ENCODE data around the gene ACACB.

Gene ACACB

GRCh38 chr12:109234012-109234411 lies 117.6 kb downstream of the ACACB start:
- H3K27ac ChIP-seq (ENCODE audit: low read length): no peak overlapping the region
- no peaks in the 10 kb centered on the region for H3K9me3 ChIP-seq (ENCODE audit: control insufficient read depth in 2 of 2, low read length in 2 of 2)
- H3K4me1 ChIP-seq (ENCODE audit: control insufficient read depth, insufficient read depth, low read length): no peaks in the 10 kb centered on the region
- no peak overlapping the region for H3K4me3 ChIP-seq (ENCODE audit: low read length in 2 of 2)
- no peaks in the 10 kb centered on the region for H3K27me3 ChIP-seq (ENCODE audit: control insufficient read depth in 1 of 2, insufficient read depth in 2 of 2, low read length in 2 of 2)
- no peak overlapping the region for H3K9ac ChIP-seq (ENCODE audit: low read length in 2 of 2)
- H3K36me3 ChIP-seq (ENCODE audit: control insufficient read depth in 2 of 2, insufficient read depth in 2 of 2, low read length in 2 of 2): peaks cover 62 to 77% of the 10 kb centered on the region in 2 donors

DNA sequence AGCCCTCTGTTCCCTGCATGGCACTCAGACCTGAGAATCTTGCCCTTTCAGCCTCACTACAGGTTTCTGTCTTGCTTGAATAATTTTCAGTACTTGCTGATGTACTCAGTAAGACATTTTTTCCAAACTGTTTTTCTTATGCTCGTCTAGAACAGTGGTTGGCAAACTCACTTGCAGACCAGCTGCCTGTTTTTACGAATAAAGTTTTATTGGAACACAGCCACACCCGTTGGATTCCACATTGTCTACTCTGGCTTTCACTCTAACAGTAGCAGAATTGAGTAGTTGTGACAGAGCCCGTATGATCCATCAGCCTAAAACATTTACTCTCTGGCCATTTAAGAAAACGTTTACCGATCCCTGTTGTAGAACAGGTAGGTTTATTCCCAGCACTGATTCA lies 119.9 kb downstream of the ACACB start:
- H3K4me1 ChIP-seq (ENCODE audit: control insufficient read depth, insufficient read depth, low read length): no peaks in the 10 kb centered on the region
- peaks cover 74 to 76% of the 10 kb centered on the region in 2 donors for H3K36me3 ChIP-seq (ENCODE audit: control insufficient read depth in 2 of 2, insufficient read depth in 2 of 2, low read length in 2 of 2)
- no peaks in the 10 kb centered on the region for H3K27me3 ChIP-seq (ENCODE audit: control insufficient read depth in 1 of 2, insufficient read depth in 2 of 2, low read length in 2 of 2)
- H3K27ac ChIP-seq (ENCODE audit: low read length): no peak overlapping the region
- H3K9me3 ChIP-seq (ENCODE audit: control insufficient read depth in 2 of 2, low read length in 2 of 2): no peaks in the 10 kb centered on the region
- H3K4me3 ChIP-seq (ENCODE audit: low read length in 2 of 2): no peak overlapping the region
- H3K9ac ChIP-seq (ENCODE audit: low read length in 2 of 2): no peak overlapping the region

DNA sequence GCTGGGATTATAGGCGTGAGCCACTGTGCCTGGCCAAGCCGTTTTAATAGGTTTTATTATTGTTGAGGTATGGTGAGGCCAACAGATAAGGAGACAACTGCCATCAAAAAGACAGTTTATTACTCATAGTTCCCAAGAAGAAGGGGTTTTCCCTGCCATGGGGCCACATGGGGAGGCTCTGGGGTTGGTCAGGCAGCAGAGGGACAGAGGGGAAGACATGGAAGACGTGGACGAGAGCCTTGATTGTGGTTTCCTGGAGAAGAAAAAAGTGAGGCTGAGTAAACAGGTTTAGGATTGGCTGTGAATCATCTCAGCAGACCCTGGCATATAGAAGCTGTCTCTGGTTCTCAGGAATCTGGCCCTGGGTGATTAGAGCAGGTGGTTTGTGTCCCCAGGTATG lies 122.8 kb downstream of the ACACB start:
- Histone ChIP-seq H3K9me3 (ENCODE audit: control insufficient read depth in 2 of 2, low read length in 2 of 2) (no peaks in the 10 kb centered on the region), H3K9ac (ENCODE audit: low read length in 2 of 2) (no peak overlapping the region), H3K4me1 (ENCODE audit: control insufficient read depth, insufficient read depth, low read length) (no peaks in the 10 kb centered on the region), H3K36me3 (ENCODE audit: control insufficient read depth in 2 of 2, insufficient read depth in 2 of 2, low read length in 2 of 2) (peaks cover 72% of the 10 kb centered on the region in 2 donors), H3K27ac (ENCODE audit: low read length) (no peak overlapping the region), H3K27me3 (ENCODE audit: control insufficient read depth in 1 of 2, insufficient read depth in 2 of 2, low read length in 2 of 2) (no peaks in the 10 kb centered on the region), H3K4me3 (ENCODE audit: low read length in 2 of 2) (no peak overlapping the region)

DNA sequence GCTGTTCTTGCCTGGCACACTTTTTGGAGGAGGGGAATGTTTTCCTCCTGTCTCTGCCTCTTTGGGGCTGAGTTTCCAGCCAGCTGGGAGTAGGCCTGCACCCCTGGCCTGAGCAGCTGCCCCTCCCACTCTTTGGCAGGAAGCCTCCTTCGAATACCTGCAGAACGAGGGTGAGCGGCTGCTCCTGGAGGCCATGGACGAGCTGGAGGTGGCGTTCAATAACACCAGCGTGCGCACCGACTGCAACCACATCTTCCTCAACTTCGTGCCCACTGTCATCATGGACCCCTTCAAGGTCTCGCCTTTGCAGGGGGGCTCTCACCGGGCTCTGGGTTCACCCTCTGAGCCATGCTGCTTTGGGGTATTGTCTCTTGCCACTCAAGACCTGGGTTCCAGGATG lies 123.3 kb downstream of the ACACB start:
- Histone ChIP-seq H3K27me3 (ENCODE audit: control insufficient read depth in 1 of 2, insufficient read depth in 2 of 2, low read length in 2 of 2) (no peaks in the 10 kb centered on the region), H3K9ac (ENCODE audit: low read length in 2 of 2) (no peak overlapping the region), H3K4me1 (ENCODE audit: control insufficient read depth, insufficient read depth, low read length) (no peaks in the 10 kb centered on the region), H3K9me3 (ENCODE audit: control insufficient read depth in 2 of 2, low read length in 2 of 2) (no peaks in the 10 kb centered on the region), H3K4me3 (ENCODE audit: low read length in 2 of 2) (no peak overlapping the region), H3K27ac (ENCODE audit: low read length) (no peak overlapping the region), H3K36me3 (ENCODE audit: control insufficient read depth in 2 of 2, insufficient read depth in 2 of 2, low read length in 2 of 2) (peaks cover 74 to 75% of the 10 kb centered on the region in 2 donors)

DNA sequence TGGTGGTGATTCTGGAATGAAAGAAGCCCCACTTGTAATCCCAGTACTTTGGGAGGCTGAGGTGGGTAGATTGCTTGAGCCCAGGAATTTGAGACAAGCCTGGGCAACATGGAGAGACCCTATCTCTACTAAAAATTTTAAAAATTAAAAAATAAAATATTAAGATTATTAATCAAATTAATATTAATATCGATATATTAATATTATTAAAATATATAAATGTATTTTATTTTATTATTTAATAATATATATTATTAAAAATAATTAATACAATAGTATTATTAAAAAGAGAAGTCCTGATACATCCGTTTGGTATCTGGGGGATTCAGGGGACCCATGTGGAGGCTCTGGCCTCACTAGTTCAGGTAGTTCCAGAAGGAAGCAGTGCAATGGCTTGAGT lies 124.0 kb downstream of the ACACB start:
- Histone ChIP-seq H3K36me3 (ENCODE audit: control insufficient read depth in 2 of 2, insufficient read depth in 2 of 2, low read length in 2 of 2) (peaks cover 71 to 73% of the 10 kb centered on the region in 2 donors), H3K4me3 (ENCODE audit: low read length in 2 of 2) (no peak overlapping the region), H3K4me1 (ENCODE audit: control insufficient read depth, insufficient read depth, low read length) (no peaks in the 10 kb centered on the region), H3K9ac (ENCODE audit: low read length in 2 of 2) (no peak overlapping the region), H3K27ac (ENCODE audit: low read length) (no peak overlapping the region), H3K9me3 (ENCODE audit: control insufficient read depth in 2 of 2, low read length in 2 of 2) (no peaks in the 10 kb centered on the region), H3K27me3 (ENCODE audit: control insufficient read depth in 1 of 2, insufficient read depth in 2 of 2, low read length in 2 of 2) (no peaks in the 10 kb centered on the region)

GRCh38 chr12:109241936-109242335 lies 125.5 kb downstream of the ACACB start:
- H3K27me3 ChIP-seq (ENCODE audit: control insufficient read depth in 1 of 2, insufficient read depth in 2 of 2, low read length in 2 of 2): no peaks in the 10 kb centered on the region
- no peak overlapping the region for H3K4me3 ChIP-seq (ENCODE audit: low read length in 2 of 2)
- H3K36me3 ChIP-seq (ENCODE audit: control insufficient read depth in 2 of 2, insufficient read depth in 2 of 2, low read length in 2 of 2): peaks cover 71% of the 10 kb centered on the region in 2 donors
- H3K4me1 ChIP-seq (ENCODE audit: control insufficient read depth, insufficient read depth, low read length): no peaks in the 10 kb centered on the region
- H3K27ac ChIP-seq (ENCODE audit: low read length): no peak overlapping the region
- no peaks in the 10 kb centered on the region for H3K9me3 ChIP-seq (ENCODE audit: control insufficient read depth in 2 of 2, low read length in 2 of 2)
- H3K9ac ChIP-seq (ENCODE audit: low read length in 2 of 2): no peak overlapping the region

DNA sequence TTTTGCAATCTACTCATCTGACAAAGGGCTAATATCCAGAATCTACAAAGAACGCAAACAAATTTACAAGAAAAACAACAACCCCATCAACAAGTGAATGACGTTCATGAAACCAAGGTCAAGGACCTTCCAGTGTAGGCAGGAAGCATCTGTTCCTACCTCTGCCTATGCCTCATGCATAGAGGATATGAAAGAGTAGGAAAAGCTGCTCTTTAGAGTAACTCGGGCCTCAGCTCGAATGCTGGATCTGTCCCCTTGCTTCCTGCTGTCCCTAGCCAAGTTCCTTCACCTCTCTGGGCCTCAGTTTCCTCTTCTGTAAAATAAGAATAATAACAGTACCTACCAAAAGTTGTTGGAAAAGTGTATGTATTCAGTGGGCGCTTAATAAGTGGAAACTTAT lies 127.7 kb downstream of the ACACB start:
- Histone ChIP-seq H3K27ac (ENCODE audit: low read length) (no peak overlapping the region), H3K4me3 (ENCODE audit: low read length in 2 of 2) (no peak overlapping the region), H3K9me3 (ENCODE audit: control insufficient read depth in 2 of 2, low read length in 2 of 2) (no peaks in the 10 kb centered on the region), H3K36me3 (ENCODE audit: control insufficient read depth in 2 of 2, insufficient read depth in 2 of 2, low read length in 2 of 2) (peaks cover 75 to 79% of the 10 kb centered on the region in 2 donors), H3K27me3 (ENCODE audit: control insufficient read depth in 1 of 2, insufficient read depth in 2 of 2, low read length in 2 of 2) (no peaks in the 10 kb centered on the region), H3K9ac (ENCODE audit: low read length in 2 of 2) (no peak overlapping the region), H3K4me1 (ENCODE audit: control insufficient read depth, insufficient read depth, low read length) (no peaks in the 10 kb centered on the region)

GRCh38 chr12:109246221-109246620 lies 129.8 kb downstream of the ACACB start:
- Histone ChIP-seq H3K9ac (ENCODE audit: low read length in 2 of 2) (no peak overlapping the region), H3K4me1 (ENCODE audit: control insufficient read depth, insufficient read depth, low read length) (no peaks in the 10 kb centered on the region), H3K27me3 (ENCODE audit: control insufficient read depth in 1 of 2, insufficient read depth in 2 of 2, low read length in 2 of 2) (no peaks in the 10 kb centered on the region), H3K36me3 (ENCODE audit: control insufficient read depth in 2 of 2, insufficient read depth in 2 of 2, low read length in 2 of 2) (peaks cover 70 to 75% of the 10 kb centered on the region in 2 donors), H3K27ac (ENCODE audit: low read length) (no peak overlapping the region), H3K9me3 (ENCODE audit: control insufficient read depth in 2 of 2, low read length in 2 of 2) (no peaks in the 10 kb centered on the region), H3K4me3 (ENCODE audit: low read length in 2 of 2) (no peak overlapping the region)

DNA sequence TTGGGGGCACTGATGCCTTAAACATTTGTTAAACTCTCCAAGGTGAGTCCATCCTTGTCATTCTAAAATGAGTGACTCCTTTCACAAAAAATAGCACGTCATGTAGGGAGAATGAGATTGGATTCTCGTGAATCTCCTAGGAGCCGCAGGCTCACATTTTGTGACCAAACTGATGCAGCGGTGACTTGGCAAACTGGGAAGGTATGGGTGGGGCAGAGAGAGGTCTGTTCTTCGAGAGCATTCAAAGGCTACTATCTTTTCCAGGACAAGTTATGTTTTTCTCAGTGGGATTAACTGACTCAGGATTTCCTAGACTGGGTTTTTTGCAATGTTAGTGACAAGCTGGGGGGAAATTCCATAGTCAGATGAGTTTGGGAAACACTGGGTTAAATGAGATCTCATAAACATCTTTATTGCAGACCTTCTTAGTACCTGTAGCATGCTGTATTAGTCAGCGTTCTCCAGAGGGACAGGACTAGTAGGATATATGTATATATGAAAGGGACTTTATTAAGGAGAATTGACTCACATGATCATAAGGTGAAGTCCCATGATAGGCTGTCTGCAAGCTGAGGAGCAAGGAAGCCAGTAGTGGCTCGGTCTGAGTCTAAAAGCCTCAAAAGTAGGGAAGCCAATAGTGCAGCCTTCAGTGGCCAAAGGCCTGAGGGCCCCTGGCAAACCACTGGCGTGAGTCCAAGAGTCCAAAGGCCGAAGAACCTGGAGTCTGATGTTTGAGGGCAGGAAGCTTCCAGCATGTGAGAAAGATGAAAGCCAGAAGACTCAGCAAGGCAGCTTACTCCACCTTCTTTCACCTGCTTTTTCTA lies 131.7 kb downstream of the ACACB start:
- Histone ChIP-seq H3K4me3 (ENCODE audit: low read length in 2 of 2) (no peak overlapping the region), H3K27ac (ENCODE audit: low read length) (no peak overlapping the region), H3K4me1 (ENCODE audit: control insufficient read depth, insufficient read depth, low read length) (no peaks in the 10 kb centered on the region), H3K27me3 (ENCODE audit: control insufficient read depth in 1 of 2, insufficient read depth in 2 of 2, low read length in 2 of 2) (no peaks in the 10 kb centered on the region), H3K36me3 (ENCODE audit: control insufficient read depth in 2 of 2, insufficient read depth in 2 of 2, low read length in 2 of 2) (peaks cover 67 to 72% of the 10 kb centered on the region in 2 donors), H3K9me3 (ENCODE audit: control insufficient read depth in 2 of 2, low read length in 2 of 2) (no peaks in the 10 kb centered on the region), H3K9ac (ENCODE audit: low read length in 2 of 2) (no peak overlapping the region)

GRCh38 chr12:109250523-109250922 lies 134.1 kb downstream of the ACACB start:
- H3K4me3 ChIP-seq (ENCODE audit: low read length in 2 of 2): no peak overlapping the region
- peaks cover 5 to 9% of the 10 kb centered on the region in 2 donors for H3K9me3 ChIP-seq (ENCODE audit: control insufficient read depth in 2 of 2, low read length in 2 of 2)
- no peaks in the 10 kb centered on the region for H3K27me3 ChIP-seq (ENCODE audit: control insufficient read depth in 1 of 2, insufficient read depth in 2 of 2, low read length in 2 of 2)
- H3K36me3 ChIP-seq (ENCODE audit: control insufficient read depth in 2 of 2, insufficient read depth in 2 of 2, low read length in 2 of 2): peaks cover 80 to 81% of the 10 kb centered on the region in 2 donors
- H3K4me1 ChIP-seq (ENCODE audit: control insufficient read depth, insufficient read depth, low read length): no peaks in the 10 kb centered on the region
- H3K9ac ChIP-seq (ENCODE audit: low read length in 2 of 2): no peak overlapping the region
- H3K27ac ChIP-seq (ENCODE audit: low read length): no peak overlapping the region

DNA sequence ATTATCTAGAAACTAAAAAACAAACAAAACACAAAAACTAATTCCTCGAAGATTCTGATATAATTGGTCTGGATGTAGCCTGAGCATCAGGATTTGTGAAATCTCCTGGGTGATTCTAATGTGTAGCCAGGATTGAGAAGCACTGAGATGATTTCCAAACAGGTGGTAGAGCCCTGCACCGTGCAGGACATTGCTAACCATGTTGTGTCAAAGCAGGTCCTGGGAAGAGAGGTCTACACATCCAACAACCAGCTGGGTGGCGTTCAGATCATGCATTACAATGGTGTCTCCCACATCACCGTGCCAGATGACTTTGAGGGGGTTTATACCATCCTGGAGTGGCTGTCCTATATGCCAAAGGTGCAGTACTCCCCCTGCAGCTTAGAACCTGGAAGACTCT lies 136.4 kb downstream of the ACACB start:
- H3K27ac ChIP-seq (ENCODE audit: low read length): no peak overlapping the region
- H3K27me3 ChIP-seq (ENCODE audit: control insufficient read depth in 1 of 2, insufficient read depth in 2 of 2, low read length in 2 of 2): no peaks in the 10 kb centered on the region
- H3K36me3 ChIP-seq (ENCODE audit: control insufficient read depth in 2 of 2, insufficient read depth in 2 of 2, low read length in 2 of 2): peaks cover 73 to 75% of the 10 kb centered on the region in 2 donors
- H3K9ac ChIP-seq (ENCODE audit: low read length in 2 of 2): no peak overlapping the region
- H3K4me3 ChIP-seq (ENCODE audit: low read length in 2 of 2): no peak overlapping the region
- peaks cover 5 to 9% of the 10 kb centered on the region in 2 donors for H3K9me3 ChIP-seq (ENCODE audit: control insufficient read depth in 2 of 2, low read length in 2 of 2)
- H3K4me1 ChIP-seq (ENCODE audit: control insufficient read depth, insufficient read depth, low read length): no peaks in the 10 kb centered on the region
